Left renal pelvis (tissue), 4 donors: Measurements from ENCODE around the gene MAP9. TPM values are rescaled to one million over a fixed set of nuclear protein-coding genes. Genes with fewer than 3 reads are reported as not detected.
"Not testable (repeated sequence)": the region's sequence is repeated elsewhere in the genome, so short reads cannot be mapped to it uniquely, and the experiment has no call there.

Source experiments
- DNase-seq, 4 donors: peaks; one replicate each; pipeline ENCODE4 v3.0.0-alpha.2; 2013; ENCODE audit warnings: low read depth in 4 of 4, low spot score in 3 of 4
- polyA plus RNA-seq, 4 donors: library from polyadenylated mRNA; unstranded; fragments of 120-200 nt; gene quantifications; one replicate each; pipeline ENCODE4 v1.2.1, GENCODE V29; 2013; ENCODE audit not compliant: insufficient read length in 4 of 4

The MAP9 gene
- polyA plus RNA-seq, 4 donors, result 17.0 to 37.4 (median 30.7) TPM

- DNase-seq, result peak in 2 of 4 donors; percentile 10 to 26
Observed at GRCh38 chr4:155353923-155354540, 22.7 kb downstream of the MAP9 start.

GRCh38 chr4:155342142-155342541 lies 34.6 kb downstream of the MAP9 start:
- no peak for DNase-seq

DNA sequence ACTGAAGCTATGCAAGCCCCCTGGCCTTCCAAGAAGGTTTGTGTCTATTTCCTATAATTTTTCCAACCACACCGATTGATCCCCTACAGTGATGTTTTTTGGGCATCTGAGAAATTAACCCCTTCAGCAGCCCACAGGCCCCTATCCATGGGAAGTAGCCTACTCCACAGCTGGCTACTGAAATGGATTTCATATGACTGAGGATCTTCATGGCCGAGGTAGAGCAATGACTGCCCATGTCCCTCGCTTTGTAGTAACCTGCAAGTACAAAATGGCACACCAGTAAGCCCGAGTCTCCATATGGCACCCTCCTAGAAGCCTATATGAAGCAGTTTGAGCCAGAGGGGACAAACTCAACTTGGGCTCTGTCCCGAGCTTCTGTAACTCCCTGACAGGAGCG lies 36.8 kb downstream of the MAP9 start:
- DNase-seq, result no peak

- no peak for DNase-seq
Observed at GRCh38 chr4:155339588-155339987, 37.2 kb downstream of the MAP9 start.

DNA sequence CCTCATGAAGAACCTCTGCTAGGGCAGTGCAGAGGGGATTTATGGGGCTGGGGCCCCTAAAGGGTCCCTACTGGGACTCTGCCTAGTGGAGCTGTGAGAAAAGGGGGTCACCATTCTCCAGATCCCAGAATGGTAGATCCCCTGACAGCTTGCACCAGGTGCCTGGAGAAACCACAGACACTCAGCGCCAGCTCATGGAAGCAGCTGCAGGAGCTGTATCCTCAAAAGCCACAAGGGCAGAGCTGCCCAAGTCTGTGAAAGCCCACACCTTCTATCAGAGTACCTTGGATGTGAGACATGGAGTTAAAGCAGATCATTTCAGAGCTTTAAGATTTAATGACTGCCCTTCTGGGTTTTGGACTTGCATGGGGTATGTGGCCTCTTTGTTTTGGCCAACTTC lies 38.6 kb downstream of the MAP9 start:
- no peak for DNase-seq

DNA sequence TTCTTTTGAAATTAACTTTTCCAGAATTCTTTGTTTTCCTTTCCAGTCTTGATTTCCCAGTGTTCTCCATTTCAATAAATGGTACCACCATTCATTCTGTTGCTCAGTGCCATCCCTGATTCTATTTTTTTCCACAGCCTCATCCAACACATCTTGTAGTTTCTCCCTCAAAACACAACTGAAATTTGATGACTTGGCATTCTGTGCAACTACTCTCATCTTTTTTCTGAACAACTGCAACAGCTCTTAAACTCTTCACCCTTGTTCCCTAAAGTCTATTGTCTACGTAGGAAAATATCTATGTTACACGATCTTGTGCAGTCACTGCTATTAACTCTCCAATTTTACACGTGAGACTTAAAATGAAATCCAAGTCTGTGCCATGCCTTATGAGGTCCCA lies 40.5 kb downstream of the MAP9 start:
- DNase-seq, result no peak

- DNase-seq, result no peak
Observed at GRCh38 chr4:155331478-155331877, 45.3 kb downstream of the MAP9 start.

GRCh38 chr4:155322782-155323181 lies 54.0 kb downstream of the MAP9 start:
- no peak for DNase-seq

DNA sequence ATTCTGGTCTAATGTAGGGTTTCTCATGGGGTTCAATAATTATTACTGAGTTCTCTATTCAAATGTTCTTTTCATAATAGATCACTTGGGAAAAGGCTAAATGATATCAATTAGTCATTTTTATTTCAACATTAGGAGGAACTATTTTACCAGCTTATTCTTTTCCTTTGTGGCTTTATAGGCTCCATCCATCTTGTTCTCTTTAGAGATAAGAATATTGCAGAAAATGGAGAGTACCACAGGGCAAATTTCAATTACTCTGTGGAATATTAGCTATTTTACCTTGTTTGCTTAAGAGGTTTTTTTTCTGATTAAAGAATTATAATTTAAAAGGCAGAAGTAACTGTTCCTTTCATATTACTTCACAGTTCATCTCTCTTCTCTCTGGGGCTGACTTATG lies 55.8 kb downstream of the MAP9 start:
- DNase-seq, result no peak

GRCh38 chr4:155319516-155319915 lies 57.2 kb downstream of the MAP9 start:
- no peak for DNase-seq

DNA sequence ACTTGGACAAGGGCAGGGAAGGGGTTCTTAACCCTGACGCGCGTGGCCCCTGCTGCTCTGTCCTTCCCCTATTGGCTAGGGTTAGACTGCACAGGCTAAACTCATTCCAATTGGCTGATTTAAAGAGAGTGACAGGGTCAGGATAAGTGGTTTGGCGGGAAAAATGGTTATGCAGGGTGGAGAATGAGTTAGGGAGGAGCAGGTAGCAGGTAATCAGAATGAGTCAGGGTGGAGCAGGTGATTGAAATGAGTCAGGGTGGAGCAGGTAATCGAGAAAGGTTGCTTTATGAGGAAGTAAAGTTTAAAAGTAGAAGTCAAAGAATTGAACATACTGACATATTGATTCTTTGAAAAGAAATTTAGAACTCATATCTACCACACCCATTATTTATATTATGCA lies 64.7 kb downstream of the MAP9 start:
- DNase-seq, result not testable (repeated sequence)

DNA sequence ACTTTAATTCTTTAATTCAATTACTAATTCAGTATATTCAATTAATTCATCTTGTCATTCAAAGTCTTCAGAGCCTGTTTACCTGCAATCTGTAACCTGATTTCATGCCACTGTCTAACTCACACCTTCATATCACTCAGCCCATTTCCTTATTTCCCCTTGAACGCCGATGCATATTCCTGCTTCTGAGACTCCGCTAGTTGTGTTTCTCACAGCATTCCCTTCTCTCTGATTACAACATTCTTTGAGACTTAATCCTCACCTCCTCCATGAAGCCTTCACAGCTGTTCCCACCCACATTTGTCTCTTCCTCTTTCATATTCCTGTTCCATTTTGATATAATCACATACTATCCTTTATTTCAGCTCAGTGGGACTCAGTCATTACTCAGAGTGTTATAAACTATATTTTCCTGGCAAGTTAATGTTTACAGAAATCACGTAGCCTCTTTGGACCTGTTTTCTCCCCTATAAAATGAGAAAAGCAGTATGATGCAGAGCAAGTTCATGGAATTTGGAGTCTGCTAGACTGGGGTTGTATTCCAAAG lies 69.0 kb downstream of the MAP9 start:
- no peak for DNase-seq

- no peak for DNase-seq
Observed at GRCh38 chr4:155305619-155306018, 71.1 kb downstream of the MAP9 start.

DNA sequence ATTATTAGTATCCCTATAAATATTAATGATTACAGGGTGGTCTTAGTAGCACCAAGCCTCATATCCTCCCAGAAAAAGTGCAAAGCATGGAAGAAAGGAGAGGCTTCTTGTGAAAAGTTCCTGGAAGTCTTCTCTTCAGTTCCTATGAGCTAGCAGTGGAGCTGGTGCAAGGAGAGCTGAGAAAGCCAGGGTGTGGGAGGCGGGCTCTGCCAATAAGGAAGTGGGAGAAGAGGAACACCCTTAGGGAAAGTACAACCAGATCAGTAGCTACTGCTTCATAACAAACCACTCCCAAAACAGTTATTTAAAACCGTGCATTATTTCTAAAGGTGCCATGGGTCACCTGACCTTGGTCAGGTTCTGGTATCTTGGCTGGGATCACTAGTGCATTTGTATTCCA lies 72.4 kb downstream of the MAP9 start:
- no peak for DNase-seq

- DNase-seq, result no peak
Observed at GRCh38 chr4:155299103-155299502, 77.7 kb downstream of the MAP9 start.

Other genes starting within 250 kb of the MAP9 start
- gene NPY2R, start 168.3 kb downstream of the MAP9 start, polyA plus RNA-seq, result under 1 TPM; 0.05 to 0.93 (median 0.43) TPM